Keratinocyte (primary cell): ENCODE results near the gene LRP3. TPM values are rescaled to one million over a fixed set of nuclear protein-coding genes. Genes with fewer than 3 reads are reported as not detected.

ENCODE experiments used
- DNase-seq: peaks from one replicate; pipeline ENCODE4 v3.0.0-alpha.2; 2011; ENCODE audit warnings: low read depth, missing footprints, low spot score
- FAIRE-seq: peaks from 2 replicates; lab custom pipeline; 2011; peaks lifted over from hg19 to GRCh38; lab: Jason Lieb, UNC
- H2AFZ ChIP-seq: 2 replicates; pipeline ENCODE4 v1.6.0; 2012; ENCODE audit warnings: low read length, control low read depth, inconsistent platforms; ENCODE audit not compliant: control insufficient read depth
- H3K27ac ChIP-seq: 2 replicates; pipeline ENCODE4 v1.5.1; 2011; ENCODE audit warnings: low read length; ENCODE audit not compliant: control insufficient read depth, insufficient read depth
- H3K27me3 ChIP-seq: 3 replicates; pipeline ENCODE4 v1.6.0; 2011; ENCODE audit warnings: low read length; ENCODE audit not compliant: control insufficient read depth, insufficient read depth; ENCODE audit errors: extremely low read depth
- H3K36me3 ChIP-seq, 2 experiments: 2 replicates in 1 of 2; 3 replicates in 1 of 2; pipeline ENCODE4 v1.5.1; 2011; ENCODE audit warnings: low read length in 2 of 2, mild to moderate bottlenecking in 1 of 2; ENCODE audit not compliant: control insufficient read depth in 2 of 2, insufficient read depth in 2 of 2; ENCODE audit errors: extremely low read depth in 1 of 2
- H3K4me1 ChIP-seq: 3 replicates; pipeline ENCODE4 v1.5.1; 2011; ENCODE audit warnings: low read length; ENCODE audit not compliant: control insufficient read depth, insufficient read depth; ENCODE audit errors: extremely low read depth
- H3K4me2 ChIP-seq: 3 replicates; pipeline ENCODE4 v1.6.0; 2011; ENCODE audit warnings: low read depth, low read length; ENCODE audit not compliant: control insufficient read depth, insufficient read depth; ENCODE audit errors: extremely low read depth
- H3K4me3 ChIP-seq, 3 experiments: fragments of 200-600 bp in 1 of 3; sonication (generic) in 1 of 3; 2 replicates in 2 of 3; 3 replicates in 1 of 3; pipeline ENCODE4 v1.5.1; 2011 to 2016; ENCODE audit warnings: low read length in 3 of 3, mild to moderate bottlenecking in 3 of 3, control low read depth in 2 of 3, inconsistent platforms in 1 of 3, low read depth in 1 of 3, mixed read lengths in 1 of 3, mixed run types in 1 of 3, moderate library complexity in 1 of 3; ENCODE audit not compliant: control insufficient read depth in 2 of 3, insufficient read depth in 2 of 3; ENCODE audit errors: extremely low read depth in 1 of 3
- H3K79me2 ChIP-seq: 2 replicates; pipeline ENCODE4 v1.6.0; 2012; ENCODE audit warnings: low read length; ENCODE audit not compliant: control insufficient read depth, insufficient read depth
- H3K9ac ChIP-seq: 3 replicates; pipeline ENCODE4 v1.6.0; 2011; ENCODE audit warnings: low read length; ENCODE audit not compliant: control insufficient read depth, insufficient read depth; ENCODE audit errors: extremely low read depth
- H3K9me1 ChIP-seq: 3 replicates; pipeline ENCODE4 v1.6.0; 2011; ENCODE audit warnings: low read length; ENCODE audit not compliant: control insufficient read depth, insufficient read depth; ENCODE audit errors: extremely low read depth
- H3K9me3 ChIP-seq: 2 replicates; pipeline ENCODE4 v1.5.1; 2012; ENCODE audit warnings: low read depth, low read length; ENCODE audit not compliant: control insufficient read depth
- H4K20me1 ChIP-seq: 3 replicates; pipeline ENCODE4 v1.6.0; 2011; ENCODE audit warnings: low read length; ENCODE audit not compliant: control insufficient read depth, insufficient read depth; ENCODE audit errors: extremely low read depth
- EZH2 ChIP-seq: IDR thresholded peaks from one replicate; pipeline ENCODE4 v1.6.1; 2012; ENCODE audit warnings: inconsistent platforms, mild to moderate bottlenecking, low read length, moderate library complexity
- dilution Hi-C: fragments of 300-500 bp; cut with MboI; formaldehyde crosslinking; loops from one replicate; pipeline ENCODE4 v1.7.0; 2020; ENCODE audit warnings: low sequenced_read_pairs; ENCODE audit not compliant: extremely low pct_ligation_motif_present
- polyA plus RNA-seq, 5 experiments: library from polyadenylated mRNA; depleted of rRNA in 3 of 5; stranded (reverse) in 3 of 5; stranded (forward) in 1 of 5; unstranded in 1 of 5; fragments of >200 nt; gene quantifications; 1 replicate in 1 of 5; 2 replicates in 3 of 5; 3 replicates in 1 of 5; pipeline versions ENCODE4 v1.2.1 to v1.2.3, GENCODE V29; 2011 to 2012; ENCODE audit warnings: missing spikeins in 2 of 5, low read depth in 1 of 5, low replicate concordance in 1 of 5
- TF ChIP-seq, protein P1 (sequence below), 3 experiments: IDR thresholded peaks in 1 of 3; conservative IDR thresholded peaks in 1 of 3; optimal IDR thresholded peaks in 1 of 3; 2 replicates in 2 of 3; 3 replicates in 1 of 3; pipeline versions ENCODE3 to v1.5.1; 2011; ENCODE audit warnings: low read length in 3 of 3, mild to moderate bottlenecking in 3 of 3, moderate library complexity in 2 of 3, control low read depth in 1 of 3, inconsistent platforms in 1 of 3; ENCODE audit not compliant: insufficient read depth in 2 of 3; ENCODE audit errors: extremely low read depth in 1 of 3

LRP3 gene
- polyA plus RNA-seq, 1 donor (not counting 4 experiments of a cell fraction or from before 2014, with no cell fraction given), result 5.0 TPM

DNA sequence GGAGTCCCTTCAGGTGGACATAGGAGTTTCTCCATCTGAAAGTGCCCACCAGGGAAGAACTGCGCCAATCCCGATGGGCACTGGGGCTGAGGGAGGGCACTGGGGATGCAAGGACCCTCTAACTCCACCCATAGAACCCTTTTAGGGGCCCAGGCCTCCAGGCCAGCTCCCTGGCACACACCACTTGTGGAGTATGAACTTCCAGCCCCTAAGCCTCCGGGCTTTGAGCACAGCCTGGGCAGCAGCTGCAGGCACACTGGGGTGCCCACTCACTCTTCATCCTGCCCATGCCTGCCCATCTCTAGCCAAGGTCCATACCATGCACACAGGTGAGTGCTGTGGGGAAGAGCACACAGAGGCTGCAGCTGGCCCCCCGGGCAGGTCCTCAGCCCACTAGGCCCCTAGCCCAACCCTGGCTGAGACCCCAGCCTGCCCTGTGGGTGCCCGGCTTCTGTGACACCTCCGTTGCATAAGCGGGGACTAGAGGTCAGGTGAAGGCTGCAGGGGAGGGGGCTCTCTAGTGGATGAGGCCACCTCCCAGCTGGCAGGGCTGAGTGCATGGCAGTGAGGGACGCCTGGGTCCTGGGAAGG, 46.1 kb downstream of the LRP3 start:
- no peaks in the 10 kb centered on the region for H3K36me3 ChIP-seq
- H3K27me3 ChIP-seq, result peaks cover 3% of the 10 kb centered on the region
- no peak overlapping the region for H3K4me2 ChIP-seq
- no peaks in the 10 kb centered on the region for H3K9me3 ChIP-seq
- FAIRE-seq (no peak), DNase-seq (no peak)
- no peak overlapping the region for H3K9ac ChIP-seq
- H3K4me1 ChIP-seq, result no peaks in the 10 kb centered on the region
- dilution Hi-C loops, result no loop called here
- H3K27ac ChIP-seq, result no peak overlapping the region
- no peaks in the 10 kb centered on the region for H3K9me1 ChIP-seq
- no peaks in the 10 kb centered on the region for H4K20me1 ChIP-seq
- TF ChIP-seq, protein P1, sequence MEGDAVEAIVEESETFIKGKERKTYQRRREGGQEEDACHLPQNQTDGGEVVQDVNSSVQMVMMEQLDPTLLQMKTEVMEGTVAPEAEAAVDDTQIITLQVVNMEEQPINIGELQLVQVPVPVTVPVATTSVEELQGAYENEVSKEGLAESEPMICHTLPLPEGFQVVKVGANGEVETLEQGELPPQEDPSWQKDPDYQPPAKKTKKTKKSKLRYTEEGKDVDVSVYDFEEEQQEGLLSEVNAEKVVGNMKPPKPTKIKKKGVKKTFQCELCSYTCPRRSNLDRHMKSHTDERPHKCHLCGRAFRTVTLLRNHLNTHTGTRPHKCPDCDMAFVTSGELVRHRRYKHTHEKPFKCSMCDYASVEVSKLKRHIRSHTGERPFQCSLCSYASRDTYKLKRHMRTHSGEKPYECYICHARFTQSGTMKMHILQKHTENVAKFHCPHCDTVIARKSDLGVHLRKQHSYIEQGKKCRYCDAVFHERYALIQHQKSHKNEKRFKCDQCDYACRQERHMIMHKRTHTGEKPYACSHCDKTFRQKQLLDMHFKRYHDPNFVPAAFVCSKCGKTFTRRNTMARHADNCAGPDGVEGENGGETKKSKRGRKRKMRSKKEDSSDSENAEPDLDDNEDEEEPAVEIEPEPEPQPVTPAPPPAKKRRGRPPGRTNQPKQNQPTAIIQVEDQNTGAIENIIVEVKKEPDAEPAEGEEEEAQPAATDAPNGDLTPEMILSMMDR (optimal IDR thresholded peaks at IDR 0.05 in 1 of 3, IDR thresholded peaks at IDR 0.05 in 1 of 3, conservative IDR thresholded peaks at IDR 0.05 in 1 of 3; ENCODE audit: extremely low read depth in 1 of 3, insufficient read depth in 2 of 3, low read length in 3 of 3), result no peak
- TF ChIP-seq EZH2, result no peak
- H2AFZ ChIP-seq, result no peak overlapping the region
- no peaks in the 10 kb centered on the region for H3K79me2 ChIP-seq
- no peak overlapping the region for H3K4me3 ChIP-seq

- Histone ChIP-seq H3K9me1 (no peaks in the 10 kb centered on the region), H3K27me3 (peaks cover 3% of the 10 kb centered on the region), H3K9ac (no peak overlapping the region), H3K4me2 (no peak overlapping the region), H4K20me1 (no peaks in the 10 kb centered on the region), H3K9me3 (peaks cover 2% of the 10 kb centered on the region), H3K36me3 (no peaks in the 10 kb centered on the region), H3K27ac (no peak overlapping the region), H3K4me1 (no peaks in the 10 kb centered on the region), H3K4me3 (no peak overlapping the region), H2AFZ (no peak overlapping the region), H3K79me2 (no peaks in the 10 kb centered on the region)
- FAIRE-seq, result no peak
- dilution Hi-C loops, result no loop called here
- no peak for TF ChIP-seq EZH2
- TF ChIP-seq, protein P1 (optimal IDR thresholded peaks at IDR 0.05 in 1 of 3, IDR thresholded peaks at IDR 0.05 in 1 of 3, conservative IDR thresholded peaks at IDR 0.05 in 1 of 3; ENCODE audit: extremely low read depth in 1 of 3, insufficient read depth in 2 of 3, low read length in 3 of 3), result no peak
- no peak for DNase-seq
These were observed 47.0 kb downstream of the LRP3 start for GRCh38 chr19:33241091-33241529.
